GM12892 (cell line): Measurements from ENCODE around the gene NME9.

Experiments
- POLR2A ChIP-seq: IDR thresholded peaks from 2 replicates; pipeline ENCODE4 v1.6.1; 2011; ENCODE audit warnings: low read depth, low read length, control low read depth
- POLR2AphosphoS5 ChIP-seq: IDR thresholded peaks from 2 replicates; pipeline ENCODE4 v1.6.1; 2011; ENCODE audit warnings: low read depth, low read length, control low read depth
- TAF1 ChIP-seq: IDR thresholded peaks from 2 replicates; pipeline ENCODE4 v1.6.1; 2011; ENCODE audit warnings: low read depth, mild to moderate bottlenecking, control low read depth, low read length, borderline replicate concordance

GRCh38 chr3:138328341-138328740, 1.3 kb downstream of the NME9 start:
- TF ChIP-seq TAF1 (no peak), POLR2AphosphoS5 (no peak), POLR2A (no peak)
